ENCODE data around the gene CDRT4.
"Not testable (repeated sequence)": the region's sequence is repeated elsewhere in the genome, so short reads cannot be mapped to it uniquely, and the experiment has no call there.

Gene CDRT4

DNA sequence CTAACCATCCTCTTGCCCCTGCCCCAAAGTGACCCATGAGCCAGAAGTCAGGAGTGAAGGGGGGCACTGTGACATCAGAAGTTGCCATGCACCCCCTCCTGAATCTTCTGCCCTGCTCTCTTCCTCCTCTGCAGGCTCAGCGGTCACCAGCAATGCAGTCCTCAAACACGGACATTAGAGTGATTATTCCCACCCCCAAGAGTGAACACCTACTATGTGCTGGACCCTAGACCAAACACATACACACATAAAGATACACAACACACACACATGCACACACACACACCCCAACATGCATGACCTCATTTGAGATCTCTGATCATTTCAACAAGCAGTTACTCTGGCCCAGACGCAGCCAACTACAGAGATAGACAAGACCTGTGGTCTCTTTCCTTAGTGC, at the start of gene CDRT4:
Gene CDRT4, minus strand, starts transcription at position 30 of the 400 bp plus-strand sequence. CDS start 27,383 bp downstream, outside the sequence.
- no peak for DNase-seq

- no peak for DNase-seq
Observed at GRCh38 chr17:15516150-15516549, 48.7 kb upstream of the CDRT4 start.

DNA sequence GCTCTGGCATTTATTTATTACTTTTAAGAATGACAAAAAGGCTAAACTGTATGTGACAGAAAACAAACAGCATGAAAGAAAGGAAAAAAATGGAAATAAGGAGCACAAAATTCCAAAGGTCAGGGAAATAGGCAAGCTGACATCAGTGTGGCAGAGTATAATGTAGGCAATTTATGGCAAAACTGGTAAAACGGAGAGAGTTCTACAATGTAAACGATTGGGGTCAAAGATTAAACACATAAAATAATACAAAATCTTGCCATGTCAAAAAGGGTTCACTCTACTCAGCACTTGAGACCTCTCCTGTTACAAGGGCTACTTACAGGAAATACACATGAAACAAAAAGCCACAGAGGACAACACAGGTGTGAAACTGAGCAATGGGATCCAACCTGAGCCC, 47.0 kb upstream of the CDRT4 start:
- no peak for DNase-seq

DNA sequence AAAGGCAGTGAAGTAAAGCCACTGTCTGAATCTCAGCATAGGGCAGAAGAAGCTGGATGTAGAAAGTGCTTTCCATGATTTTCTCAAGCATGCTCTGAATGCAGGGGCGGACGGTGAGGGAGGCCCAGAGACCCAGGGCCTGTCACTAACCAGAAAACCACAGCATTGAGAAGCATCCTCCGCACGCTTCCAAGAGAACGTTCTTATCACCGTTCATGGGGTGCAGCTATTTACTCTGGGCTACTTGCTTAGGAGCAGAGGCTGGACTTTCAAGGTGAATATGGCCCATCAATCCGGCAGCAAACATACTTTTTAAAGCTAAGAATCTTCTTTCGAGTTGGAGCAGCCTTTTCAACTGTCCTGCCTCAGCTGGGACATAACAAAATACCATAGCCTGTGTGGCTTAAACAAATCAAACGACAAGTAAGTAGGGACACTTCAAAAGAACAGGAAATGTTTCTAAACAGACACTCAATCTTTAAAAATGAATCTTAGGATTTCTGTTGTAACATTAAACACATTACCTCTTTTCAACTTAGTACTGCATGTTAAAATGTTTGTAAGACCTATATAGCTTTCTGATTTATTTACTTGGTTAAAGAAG, 46.5 kb upstream of the CDRT4 start:
- DNase-seq = no peak

- no peak for DNase-seq
Observed at GRCh38 chr17:15513058-15513791, 45.8 kb upstream of the CDRT4 start.

DNA sequence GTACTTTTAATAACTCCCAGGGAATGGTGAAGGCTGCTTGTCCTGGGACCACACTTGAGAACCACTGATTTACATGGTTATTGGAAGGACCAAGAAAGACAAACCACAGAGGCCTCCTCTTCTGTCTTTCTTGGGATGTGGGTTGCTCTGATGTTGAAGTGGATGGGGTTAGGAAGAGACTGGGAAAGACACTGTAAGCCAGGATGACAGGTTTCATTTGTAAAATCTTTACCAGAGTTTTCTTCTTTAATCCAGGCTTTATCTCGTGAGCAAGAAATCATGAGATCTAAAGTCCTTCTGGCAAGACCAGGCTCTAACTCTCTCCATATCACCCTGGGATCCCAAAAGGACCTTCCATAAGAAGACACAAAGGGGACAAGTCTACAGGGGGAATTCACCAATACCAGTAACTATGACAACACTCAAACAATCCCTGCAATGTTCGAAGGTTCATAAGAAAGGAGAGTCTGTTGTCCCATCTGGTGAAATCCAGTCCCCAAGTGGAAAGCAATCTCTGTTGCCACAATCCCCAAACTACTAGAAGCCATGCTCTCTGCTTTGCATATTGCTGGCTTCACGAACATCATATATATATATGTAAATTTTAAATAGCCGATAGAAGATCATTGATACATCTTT, 44.8 kb upstream of the CDRT4 start:
- no peak for DNase-seq

GRCh38 chr17:15511142-15511541, 43.7 kb upstream of the CDRT4 start:
- no peak for DNase-seq

DNA sequence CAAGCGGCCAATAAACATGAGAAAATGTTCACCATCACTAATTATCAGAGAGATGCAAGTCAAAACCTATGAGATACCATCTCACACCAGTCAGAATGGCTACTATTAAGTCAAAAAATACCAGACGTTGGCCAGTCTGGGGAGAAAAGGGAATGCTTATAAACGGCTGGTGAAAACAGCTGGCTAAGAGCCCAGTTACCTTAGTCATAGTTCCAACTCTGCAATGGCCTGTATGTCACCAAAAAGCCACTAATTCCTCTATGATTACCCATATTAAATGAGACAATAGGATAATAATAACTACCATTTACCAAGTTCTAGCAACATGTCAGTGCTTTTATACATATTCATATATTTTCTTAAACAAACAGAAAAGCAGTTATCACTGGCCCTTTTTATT, 42.9 kb upstream of the CDRT4 start:
- no peak for DNase-seq

DNA sequence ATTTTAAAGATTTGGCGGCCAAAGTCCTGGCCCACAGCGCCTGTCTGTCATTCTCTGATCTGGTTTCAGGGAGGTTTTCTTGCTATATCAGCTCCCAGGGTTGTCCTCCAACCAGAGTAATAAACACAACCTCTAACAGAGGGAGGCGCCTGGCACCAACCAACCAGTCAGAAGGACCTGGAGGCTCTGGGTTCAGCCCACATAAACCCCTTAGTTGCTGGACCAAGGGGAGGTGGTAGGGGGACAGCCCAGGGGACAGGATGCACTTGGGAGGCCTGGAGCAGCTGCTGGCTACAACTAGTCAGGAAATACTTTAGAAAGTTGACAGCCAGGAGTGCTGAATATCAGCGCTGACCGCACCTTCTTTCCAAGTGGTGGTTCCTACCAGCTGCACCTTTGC, 41.7 kb upstream of the CDRT4 start:
- no peak for DNase-seq

DNA sequence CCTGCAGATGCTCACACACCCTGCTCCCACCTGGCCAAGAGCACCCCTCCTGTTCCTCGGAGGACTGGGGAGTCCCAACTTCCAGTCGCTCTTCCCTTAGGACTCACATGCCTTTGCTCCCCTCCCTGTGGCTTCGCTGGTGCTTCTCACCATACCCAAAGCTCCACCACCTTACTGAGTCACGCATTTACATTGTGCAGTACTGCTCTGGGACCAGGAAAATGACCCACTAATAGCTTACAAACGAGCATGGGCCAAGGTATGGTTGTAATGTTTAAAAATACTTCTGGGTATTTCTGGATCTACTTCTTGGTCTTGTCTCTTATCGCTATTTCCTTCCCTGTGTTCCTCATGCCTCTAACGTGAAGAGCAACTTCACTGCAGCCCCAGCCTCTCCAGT, 41.0 kb upstream of the CDRT4 start:
- no peak for DNase-seq

DNA sequence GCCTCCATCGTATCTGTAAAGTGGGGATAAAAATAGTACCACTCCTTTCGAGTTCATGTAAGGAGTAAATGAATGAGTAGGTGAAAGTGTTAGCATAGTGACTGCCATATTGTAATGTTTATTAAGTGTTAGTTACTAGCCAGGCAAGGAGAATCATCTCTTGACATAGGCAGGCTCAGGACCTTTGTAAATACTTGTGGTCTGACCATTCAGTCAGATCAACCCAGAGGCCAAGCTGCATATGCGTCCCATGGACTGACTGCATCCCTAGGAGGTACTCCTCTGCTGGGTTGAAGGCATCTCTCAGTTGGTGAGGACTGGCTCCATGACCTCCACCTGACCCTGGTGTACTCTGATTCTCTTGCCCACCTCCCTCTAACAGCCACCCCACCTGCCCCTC, 40.5 kb upstream of the CDRT4 start:
- DNase-seq = no peak

DNA sequence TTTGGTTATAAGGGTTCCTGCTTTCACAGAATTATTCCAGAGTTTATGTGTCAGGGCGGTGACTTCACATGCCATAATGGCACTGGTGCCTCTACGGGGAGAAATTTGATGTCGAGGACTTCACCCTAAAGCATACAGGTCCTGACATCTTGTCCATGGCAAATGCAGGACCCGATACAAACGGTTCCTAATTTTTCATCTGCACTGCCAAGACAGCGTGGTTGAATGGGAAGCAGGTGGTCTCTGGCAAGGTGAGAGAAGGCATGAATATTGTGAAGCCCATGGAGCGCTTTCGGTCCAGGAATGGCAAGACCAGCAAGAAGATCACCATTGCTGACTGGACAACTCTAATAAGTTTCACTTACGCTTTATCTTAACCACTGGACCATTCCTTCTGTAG, 39.6 kb upstream of the CDRT4 start:
- no peak for DNase-seq

- not testable (repeated sequence) for DNase-seq
Observed at GRCh38 chr17:15505708-15506107, 38.3 kb upstream of the CDRT4 start.

- DNase-seq = no peak
Observed at GRCh38 chr17:15503731-15504130, 36.3 kb upstream of the CDRT4 start.

- peak; percentile 53 to 73 for DNase-seq
Observed at GRCh38 chr17:15502369-15503112, 35.1 kb upstream of the CDRT4 start.

GRCh38 chr17:15501793-15502192, 34.4 kb upstream of the CDRT4 start:
- no peak for DNase-seq

DNA sequence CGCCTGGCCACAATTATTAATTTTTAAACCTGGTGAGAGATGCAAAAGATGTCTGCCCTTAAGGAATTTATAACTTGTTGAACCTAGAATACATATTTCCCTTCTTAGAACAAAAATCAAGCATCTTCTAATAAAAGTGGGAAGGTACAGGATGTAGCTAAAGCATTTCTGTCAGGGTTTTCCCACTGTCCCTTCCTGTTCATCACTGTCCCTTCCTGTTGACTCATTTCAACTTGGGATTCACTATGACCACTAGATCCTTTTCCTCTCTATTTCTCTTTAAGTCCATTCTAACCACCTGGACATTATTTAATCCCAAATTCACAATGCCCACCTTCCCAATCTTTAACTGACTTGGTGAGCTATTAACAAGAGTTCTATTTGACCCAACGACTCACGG, 33.9 kb upstream of the CDRT4 start:
- no peak for DNase-seq

DNA sequence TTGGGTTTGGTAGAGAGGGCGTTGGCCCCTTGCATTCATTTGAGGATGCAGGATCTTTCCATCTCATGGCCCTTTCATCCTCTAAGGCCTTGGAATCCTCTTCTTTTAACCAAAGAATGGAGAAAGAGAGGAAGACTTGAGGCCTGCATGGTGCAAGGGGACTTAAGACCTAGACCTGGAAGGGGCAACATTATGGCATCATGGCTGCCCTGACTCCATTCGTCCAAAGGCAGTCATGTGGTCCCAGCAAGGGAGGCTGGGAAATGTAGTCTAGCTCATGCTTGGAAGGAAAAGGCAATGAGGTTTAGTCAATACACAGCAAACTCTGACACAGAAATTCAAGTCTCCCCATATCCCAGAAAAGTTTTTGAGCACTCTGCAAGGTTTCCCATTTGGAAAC, 30.7 kb upstream of the CDRT4 start:
- DNase-seq = no peak

GRCh38 chr17:15496735-15497670, 29.6 kb upstream of the CDRT4 start:
- no peak for DNase-seq

DNA sequence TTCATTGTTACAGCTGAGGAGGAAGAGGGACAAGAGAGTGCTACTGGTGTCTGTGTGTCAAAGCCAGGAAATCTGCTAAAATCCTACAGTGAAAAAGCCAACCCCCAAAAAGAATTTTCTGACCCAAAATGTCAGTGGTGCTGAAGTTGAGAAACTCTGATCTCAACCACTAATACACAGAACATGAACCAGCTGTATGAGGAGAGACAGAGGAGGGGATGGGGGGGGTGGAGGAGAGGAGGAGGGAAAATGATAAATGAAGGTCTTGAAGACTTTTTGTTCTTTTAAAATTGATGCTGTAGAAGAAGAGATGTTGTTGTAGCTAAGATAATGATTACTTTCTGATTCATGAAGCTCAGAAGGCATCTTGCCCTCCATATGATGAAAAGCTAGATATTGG, 27.4 kb upstream of the CDRT4 start:
- no peak for DNase-seq

DNA sequence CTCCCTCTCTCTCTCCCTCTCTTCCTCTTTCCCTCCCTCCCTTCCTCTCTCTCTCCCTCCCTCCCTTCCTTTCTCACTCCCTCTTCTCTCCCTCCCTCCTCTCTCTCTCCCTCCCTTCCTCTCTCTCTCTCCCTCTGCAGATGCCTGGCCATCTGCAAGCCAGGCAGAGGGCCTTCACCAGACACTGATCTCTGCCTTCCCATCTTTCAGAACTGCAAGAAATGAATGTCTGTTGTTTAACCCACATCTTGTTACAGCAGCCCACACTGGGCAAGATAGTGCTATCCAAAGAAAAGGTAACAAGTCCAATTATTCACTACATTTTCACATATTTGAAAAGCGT, 26.2 kb upstream of the CDRT4 start:
- DNase-seq = no peak
